C4-2B (cell line): ENCODE results near the gene FANCF.

Experiments
- CTCF ChIP-seq: fragments of 450-650 bp; conservative IDR thresholded peaks from 2 replicates; pipeline ENCODE4 v1.5.1; 2017; ENCODE audit warnings: mild to moderate bottlenecking
- ZFX ChIP-seq: fragments of 450-650 bp; IDR thresholded peaks from 2 replicates; pipeline ENCODE4 v1.6.1; 2017

- TF ChIP-seq CTCF (no peak), ZFX (no peak)
Measured at GRCh38 chr11:22640862-22641261, 15.2 kb upstream of the FANCF start.
